SK-MEL-5 (cell line): ENCODE results near the gene ESF1. TPM values are rescaled to one million over a fixed set of nuclear protein-coding genes. Genes with fewer than 3 reads are reported as not detected.
A peak's percentile ranks its signal among the peaks of the same experiment; 100 is the strongest.
"Not testable (repeated sequence)": the region's sequence is repeated elsewhere in the genome, so short reads cannot be mapped to it uniquely, and the experiment has no call there.

ENCODE experiments used
- DNase-seq: peaks from one replicate; pipeline ENCODE4 v3.0.0-alpha.2; 2016; ENCODE audit warnings: low read depth, low spot score
- in situ Hi-C: cut with HindIII; loops from 2 replicates; pipeline ENCODE4 v1.10.0; 2016; ENCODE audit warnings: low sequenced_read_pairs, high pct_unique_total_duplicates, low pct_unique_long_range_greater_than_20kb
- total RNA-seq: library from RNA; depleted of rRNA; stranded (reverse); fragments of >200 nt; shearing (Covaris generic); gene quantifications from 2 replicates; pipeline ENCODE4 v1.2.3, GENCODE V29; 2014

ESF1 gene
- total RNA-seq, 1 experiment from 2014 or later: 22.8 TPM

GRCh38 chr20:13794667-13795066 is 9.9 kb upstream of the ESF1 start:
- in situ Hi-C loops: no loop called here

GRCh38 chr20:13793001-13793400 is 8.3 kb upstream of the ESF1 start:
- in situ Hi-C loops: no loop called here
- no peak for DNase-seq

More at GRCh38 chr20:13794667-13795066, 9.9 kb upstream of the ESF1 start:
- no peak for DNase-seq

- peak; percentile 82 for DNase-seq
- in situ Hi-C loops: no loop called here
Observed at GRCh38 chr20:13791540-13792459, 7.1 kb upstream of the ESF1 start.

DNA sequence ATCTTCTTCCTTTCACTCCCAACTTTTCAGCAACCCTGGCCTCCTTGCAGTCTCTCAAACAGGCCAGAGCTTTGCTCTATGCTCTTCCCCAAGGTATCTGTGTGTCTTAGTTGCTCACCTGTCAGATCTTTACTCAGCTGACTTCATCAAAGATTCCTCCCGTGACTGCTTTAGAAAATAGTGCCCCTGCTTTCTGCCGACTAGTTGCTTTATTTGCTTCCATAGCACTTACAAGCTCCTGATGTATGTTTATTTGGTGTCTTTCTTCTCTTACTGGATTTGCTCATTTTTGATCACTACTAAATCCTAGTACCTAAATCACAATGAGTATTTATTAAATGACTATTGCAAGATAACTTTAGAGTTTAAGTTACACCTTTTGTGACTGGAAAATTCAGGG is 6.0 kb upstream of the ESF1 start:
- no peak for DNase-seq
- in situ Hi-C loops: no loop called here

DNA sequence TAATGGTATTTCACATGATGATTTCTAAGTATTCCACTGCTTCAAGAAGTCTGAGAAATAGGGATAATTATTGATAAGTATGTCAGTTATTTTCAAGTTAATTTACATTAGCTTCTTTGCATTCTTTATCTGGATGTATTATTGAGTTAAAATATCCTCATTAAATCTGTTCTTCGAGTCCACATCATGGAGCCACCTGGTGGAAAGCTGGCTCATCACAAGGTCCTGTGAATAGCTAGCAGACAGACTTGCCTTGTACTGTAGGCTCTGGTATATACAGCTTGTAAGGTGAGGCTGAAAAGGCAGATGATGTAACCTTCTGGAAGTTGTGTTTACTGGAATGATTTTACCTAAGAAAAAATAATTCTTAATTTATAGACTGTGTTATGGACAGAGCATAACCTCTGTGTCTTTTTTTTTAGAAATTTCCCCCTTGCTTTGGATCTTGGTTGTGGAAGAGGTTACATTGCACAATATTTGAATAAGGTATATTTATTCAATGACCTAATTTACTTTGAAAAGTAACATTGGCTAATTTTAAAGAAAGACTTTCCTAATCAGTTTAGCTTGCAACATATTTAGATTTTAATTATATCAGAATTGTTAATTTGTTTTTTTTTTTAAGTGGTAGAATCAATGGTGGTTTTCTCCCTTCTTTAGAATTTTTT is 3.6 kb upstream of the ESF1 start:
- peak; percentile 82 for DNase-seq
- in situ Hi-C loops: no loop called here

- in situ Hi-C loops: no loop called here
- DNase-seq: no peak
Observed at GRCh38 chr20:13786143-13786828, 1.6 kb upstream of the ESF1 start.

DNA sequence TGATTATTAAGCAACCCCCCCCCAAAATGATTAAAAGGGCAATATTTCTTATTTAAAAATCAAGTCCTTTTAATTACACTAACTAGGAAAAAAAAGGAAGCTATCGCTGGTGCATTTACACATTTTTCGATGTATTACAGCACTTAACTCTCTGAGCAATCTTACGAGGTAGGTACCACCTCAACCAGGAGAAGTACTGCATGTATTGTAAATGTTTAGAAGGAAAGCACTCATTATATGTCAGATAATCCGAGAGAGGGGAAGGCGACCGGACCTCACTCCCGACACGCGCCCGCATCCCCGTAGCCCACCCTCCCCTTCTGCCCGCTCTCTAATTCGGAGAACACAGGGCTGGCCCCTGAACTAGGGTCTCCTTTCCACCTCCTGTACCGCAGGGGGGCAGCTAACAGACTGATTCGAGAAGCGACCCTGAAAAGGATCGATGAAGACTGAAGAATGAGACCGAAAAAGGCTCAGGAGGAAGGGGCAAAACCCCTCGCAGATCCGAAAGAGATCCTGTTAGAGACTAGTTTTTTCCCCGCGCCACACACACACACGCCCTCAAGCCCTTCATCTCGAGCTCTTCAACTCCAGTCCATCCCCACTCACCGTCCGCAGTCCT is 337 bp downstream of the ESF1 start:
- in situ Hi-C loops: no loop called here
- DNase-seq: no peak

DNA sequence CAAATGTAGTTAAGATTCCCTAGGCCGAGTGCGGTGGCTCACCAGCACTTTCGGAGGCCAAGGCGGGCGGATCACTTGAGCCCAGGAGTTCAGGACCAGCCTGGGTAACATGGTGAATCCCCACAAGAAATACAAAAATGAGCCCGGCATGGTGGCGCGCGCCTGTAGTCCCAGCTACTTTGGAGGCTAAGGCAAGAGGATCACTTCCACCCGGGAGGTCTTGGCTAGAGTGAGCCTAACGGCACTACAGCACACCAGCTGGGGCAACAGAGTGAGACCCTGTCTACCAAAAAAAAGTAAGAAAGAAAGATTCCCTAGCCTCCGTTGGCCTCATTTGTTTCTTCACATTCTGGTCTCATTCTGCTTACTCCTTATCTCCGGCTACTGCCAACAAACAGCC is 1.2 kb downstream of the ESF1 start:
- no peak for DNase-seq
- in situ Hi-C loops: no loop called here

DNA sequence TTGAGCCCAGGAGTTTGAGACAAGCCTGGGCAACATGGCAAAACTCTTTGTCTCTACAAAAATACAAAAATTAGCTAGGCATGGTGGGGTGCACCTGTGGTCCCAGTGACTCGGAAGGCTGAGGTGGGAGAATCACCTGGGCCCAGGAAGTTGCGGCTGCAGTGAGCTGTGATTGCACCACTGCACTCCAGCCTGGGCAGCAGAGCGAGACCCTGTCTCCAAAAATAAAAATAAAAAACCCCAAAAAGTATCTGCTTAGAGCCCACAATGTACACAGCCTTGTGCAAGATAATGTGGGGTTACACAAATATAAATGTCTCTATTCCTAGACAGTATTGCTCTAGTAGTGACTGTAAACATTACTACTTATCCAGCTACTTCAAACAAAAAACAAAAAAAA is 5.9 kb downstream of the ESF1 start:
- DNase-seq: no peak
- in situ Hi-C loops: no loop called here

GRCh38 chr20:13777171-13777601 is 7.5 kb downstream of the ESF1 start:
- no peak for DNase-seq
- in situ Hi-C loops: no loop called here

DNA sequence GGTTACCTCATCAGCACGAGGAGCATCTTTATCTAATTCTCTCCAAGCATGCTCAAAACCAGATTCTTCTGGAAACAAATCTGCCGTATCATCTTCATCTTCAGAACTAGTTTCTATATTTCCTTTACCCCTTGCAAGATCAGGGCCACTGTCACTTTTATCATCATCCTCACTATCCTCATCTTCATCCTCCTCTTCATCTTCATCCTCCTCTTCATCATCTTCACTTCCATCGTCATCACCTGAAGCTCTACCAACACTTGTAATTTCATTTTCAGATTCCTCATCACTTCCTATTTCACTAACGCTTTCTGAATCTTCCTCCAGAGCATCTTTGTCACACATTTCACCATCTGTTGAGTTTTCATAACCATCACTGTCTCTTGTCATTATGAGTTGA is 8.9 kb downstream of the ESF1 start:
- in situ Hi-C loops: no loop called here
- DNase-seq: no peak

DNA sequence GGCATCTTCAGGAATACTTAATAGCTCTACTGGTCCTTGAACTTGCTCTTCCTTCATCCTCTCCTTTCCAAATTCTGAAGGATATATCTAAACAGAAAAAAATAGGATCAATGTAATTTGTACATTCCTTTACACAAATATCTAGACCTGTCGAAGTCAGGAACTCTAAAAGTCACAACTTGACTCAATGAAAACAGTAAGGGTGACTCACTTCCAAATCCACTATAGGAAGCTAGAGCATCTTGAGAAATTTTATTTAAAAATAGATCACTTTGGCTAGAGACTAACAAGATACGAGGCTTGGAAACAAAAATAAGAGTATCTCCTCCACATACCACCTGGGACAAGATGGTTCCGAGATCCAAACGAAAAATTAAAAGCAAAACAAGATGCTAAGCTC is 12.2 kb downstream of the ESF1 start:
- DNase-seq: no peak
- in situ Hi-C loops: no loop called here

DNA sequence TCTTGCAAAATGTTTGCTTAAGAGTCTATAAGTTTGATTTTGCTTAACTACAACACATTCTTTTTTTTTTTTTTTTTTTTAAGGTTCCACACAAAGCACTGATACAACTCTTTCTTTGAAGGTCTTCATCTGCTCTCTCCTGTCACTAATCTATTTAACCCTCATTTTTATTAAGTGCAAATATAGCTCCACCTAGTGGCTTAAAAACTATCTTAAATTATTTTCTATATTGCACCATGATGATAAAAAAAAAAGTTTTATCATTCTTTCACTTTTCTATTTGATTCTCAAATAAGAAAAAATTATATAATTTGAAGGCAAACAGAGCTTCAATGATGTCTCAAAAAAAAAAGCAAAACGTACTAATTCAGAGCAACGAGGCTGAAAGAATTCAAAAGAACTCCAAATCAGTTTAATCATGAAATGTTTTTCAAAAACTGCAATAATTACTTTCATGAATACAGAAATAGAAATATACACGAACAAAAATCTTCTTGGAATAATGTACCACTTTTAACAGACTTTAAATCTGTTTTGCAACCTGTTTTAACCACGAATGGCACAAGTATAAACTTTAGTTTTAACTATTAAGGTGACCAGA is 12.8 kb downstream of the ESF1 start:
- DNase-seq: peak; percentile 58
- in situ Hi-C loops: no loop called here

- no peak for DNase-seq
- in situ Hi-C loops: no loop called here
Observed at GRCh38 chr20:13770141-13770540, 14.6 kb downstream of the ESF1 start.

GRCh38 chr20:13765868-13766416 is 18.8 kb downstream of the ESF1 start:
- DNase-seq: no peak
- in situ Hi-C loops: no loop called here

- no peak for DNase-seq
- in situ Hi-C loops: no loop called here
Observed at GRCh38 chr20:13765299-13765698, 19.4 kb downstream of the ESF1 start.

DNA sequence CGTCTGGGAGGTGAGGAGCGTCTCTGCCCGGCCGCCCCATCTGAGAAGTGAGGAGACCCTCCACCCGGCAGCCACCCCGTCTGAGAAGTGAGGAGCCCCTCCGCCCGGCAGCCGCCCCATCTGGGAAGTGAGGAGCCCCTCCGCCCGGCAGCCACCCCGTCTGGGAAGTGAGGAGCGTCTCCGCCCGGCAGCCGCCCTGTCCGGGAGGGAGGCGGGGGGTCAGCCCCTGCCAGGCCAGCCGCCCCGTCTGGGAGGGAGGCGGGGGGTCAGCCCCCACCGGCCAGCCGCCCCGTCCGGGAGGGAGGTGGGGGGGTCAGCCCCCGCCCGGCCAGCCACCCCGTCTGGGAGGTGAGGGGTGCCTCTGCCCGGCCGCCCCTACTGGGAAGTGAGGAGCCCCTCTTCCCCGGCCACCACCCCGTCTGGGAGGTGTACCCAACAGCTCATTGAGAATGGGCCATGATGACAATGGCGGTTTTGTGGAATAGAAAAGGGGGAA is 24.2 kb downstream of the ESF1 start:
- in situ Hi-C loops, DNase-seq: not testable (repeated sequence)
